Endothelial cell (in vitro differentiated cells): ENCODE results near the gene TUT1. TPM values are rescaled to one million over a fixed set of nuclear protein-coding genes. Genes with fewer than 3 reads are reported as not detected.

Experiments used
- DNase-seq: peaks from one replicate; pipeline ENCODE4 v3.0.0; 2021; ENCODE audit warnings: low spot score
- H3K27ac Mint-ChIP-seq: one replicate; pipeline ENCODE4 v1.8.0; 2021; ENCODE audit warnings: mixed read lengths, inconsistent platforms; ENCODE audit not compliant: unreplicated experiment
- H3K27me3 Mint-ChIP-seq: one replicate; pipeline ENCODE4 v1.8.0; 2021; ENCODE audit warnings: mild to moderate bottlenecking, moderate library complexity, mixed read lengths, inconsistent platforms; ENCODE audit not compliant: unreplicated experiment
- H3K36me3 Mint-ChIP-seq: one replicate; pipeline ENCODE4 v1.8.0; 2021; ENCODE audit warnings: mild to moderate bottlenecking, low read depth, mixed read lengths, inconsistent platforms; ENCODE audit not compliant: unreplicated experiment
- H3K4me1 Mint-ChIP-seq: one replicate; pipeline ENCODE4 v1.8.0; 2021; ENCODE audit warnings: mild to moderate bottlenecking, mixed read lengths, inconsistent platforms; ENCODE audit not compliant: unreplicated experiment
- H3K4me3 Mint-ChIP-seq: one replicate; pipeline ENCODE4 v1.8.0; 2021; ENCODE audit warnings: mild to moderate bottlenecking, mixed read lengths, inconsistent platforms; ENCODE audit not compliant: unreplicated experiment
- H3K9me3 Mint-ChIP-seq: one replicate; pipeline ENCODE4 v1.8.0; 2021; ENCODE audit warnings: mixed read lengths, inconsistent platforms; ENCODE audit not compliant: unreplicated experiment
- CTCF ChIP-seq: fragments of 200-600 bp; sonication (generic); IDR thresholded peaks from one replicate; pipeline ENCODE4 v1.5.0; 2021; ENCODE audit warnings: antibody characterized with exemption; ENCODE audit not compliant: unreplicated experiment
- total RNA-seq: library from RNA; stranded (reverse); fragmentation: NEBNext Ultra II Directional; extraction: Animal tissue kit (Norgen Biotek cat#: 25700); gene quantifications from one replicate; pipeline ENCODE4 v1.2.1, GENCODE V29; 2021; ENCODE audit not compliant: unreplicated experiment

Gene TUT1
- total RNA-seq, 1 donor from 2014 or later, result 21.2 TPM

- no peaks in the 10 kb centered on the region for H3K9me3 Mint-ChIP-seq
- H3K27ac Mint-ChIP-seq, result peak overlapping the region; percentile 42
- peaks cover 18% of the 10 kb centered on the region for H3K27me3 Mint-ChIP-seq
- peaks cover 26% of the 10 kb centered on the region for H3K36me3 Mint-ChIP-seq
- no peak for TF ChIP-seq CTCF
- DNase-seq, result no peak
- H3K4me1 Mint-ChIP-seq, result peaks cover 19% of the 10 kb centered on the region
- H3K4me3 Mint-ChIP-seq, result peak overlapping the region; percentile 77
Measured at GRCh38 chr11:62610403-62610802, 19.1 kb upstream of the TUT1 start.

DNA sequence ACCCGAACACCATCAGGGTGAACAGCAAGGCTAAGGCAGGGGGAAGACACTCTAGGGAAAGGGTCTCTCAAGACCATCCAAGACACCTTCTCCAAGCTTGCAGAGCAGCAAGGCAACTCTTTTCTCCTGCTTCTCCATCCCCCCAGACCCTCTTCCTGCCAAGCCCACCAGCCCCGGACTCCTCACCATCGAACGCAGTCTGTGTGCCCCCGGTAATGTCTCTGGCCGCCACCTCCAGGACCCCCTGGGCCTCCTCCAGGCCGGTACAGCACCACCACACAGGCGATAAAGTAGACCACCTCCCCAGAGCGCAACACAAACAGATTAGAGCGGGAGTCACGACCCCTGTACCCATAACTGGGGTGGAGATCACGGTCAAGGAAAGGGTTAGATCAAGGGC is 17.5 kb upstream of the TUT1 start:
- H3K27ac Mint-ChIP-seq, result no peak overlapping the region
- no peak for DNase-seq
- H3K4me3 Mint-ChIP-seq, result peak overlapping the region; percentile 63
- no peak for TF ChIP-seq CTCF
- H3K27me3 Mint-ChIP-seq, result peaks cover 16% of the 10 kb centered on the region
- peaks cover 28% of the 10 kb centered on the region for H3K4me1 Mint-ChIP-seq
- no peaks in the 10 kb centered on the region for H3K9me3 Mint-ChIP-seq
- peaks cover 31% of the 10 kb centered on the region for H3K36me3 Mint-ChIP-seq

DNA sequence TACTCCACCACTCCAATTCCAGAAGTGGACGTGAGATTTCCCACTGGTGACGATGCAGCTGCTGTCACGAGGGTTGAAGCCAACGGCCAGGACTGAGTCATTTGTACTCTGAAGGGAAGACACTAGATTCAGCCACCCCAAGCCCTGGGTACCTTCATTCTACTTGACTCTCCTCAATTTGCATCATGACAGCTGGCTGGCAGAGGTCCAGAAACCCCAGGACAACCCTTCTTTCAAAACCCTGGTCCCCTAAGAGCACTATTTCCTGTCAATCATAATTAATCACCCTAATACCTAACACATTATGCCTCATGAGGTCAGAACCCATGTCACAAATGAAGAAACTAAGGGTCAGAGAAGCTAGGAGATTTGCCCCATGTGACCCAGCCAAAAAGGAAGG is 16.4 kb upstream of the TUT1 start:
- DNase-seq, result no peak
- H3K4me3 Mint-ChIP-seq, result peak overlapping the region; percentile 71
- H3K27me3 Mint-ChIP-seq, result peaks cover 18% of the 10 kb centered on the region
- peaks cover 36% of the 10 kb centered on the region for H3K4me1 Mint-ChIP-seq
- TF ChIP-seq CTCF, result no peak
- no peaks in the 10 kb centered on the region for H3K9me3 Mint-ChIP-seq
- peaks cover 38% of the 10 kb centered on the region for H3K36me3 Mint-ChIP-seq
- H3K27ac Mint-ChIP-seq, result peak overlapping the region; percentile 36

DNA sequence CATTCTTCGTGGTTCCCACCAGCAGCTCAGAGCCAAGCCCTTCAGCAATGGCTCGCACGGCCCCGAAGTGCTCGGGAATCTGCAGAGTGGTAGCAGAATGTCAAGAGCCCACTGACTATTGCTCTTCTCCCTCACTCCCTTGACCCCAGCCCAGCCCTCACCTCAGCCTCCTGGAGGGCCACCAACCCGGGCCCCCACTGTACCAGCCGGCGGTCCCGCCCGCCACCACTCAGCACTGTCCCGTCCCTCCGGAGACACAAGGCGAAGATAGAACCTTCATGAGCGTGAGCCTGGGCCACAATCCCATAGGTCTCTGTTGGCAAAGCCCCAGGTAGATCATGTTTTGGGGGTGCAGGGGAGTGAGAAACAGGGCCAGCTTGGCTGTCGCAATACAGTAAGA is 14.6 kb upstream of the TUT1 start:
- TF ChIP-seq CTCF, result no peak
- Mint-ChIP-seq H3K27ac (no peak overlapping the region), H3K9me3 (no peaks in the 10 kb centered on the region), H3K4me3 (no peak overlapping the region), H3K27me3 (peaks cover 18% of the 10 kb centered on the region), H3K4me1 (peaks cover 34% of the 10 kb centered on the region), H3K36me3 (peaks cover 38% of the 10 kb centered on the region)
- no peak for DNase-seq

DNA sequence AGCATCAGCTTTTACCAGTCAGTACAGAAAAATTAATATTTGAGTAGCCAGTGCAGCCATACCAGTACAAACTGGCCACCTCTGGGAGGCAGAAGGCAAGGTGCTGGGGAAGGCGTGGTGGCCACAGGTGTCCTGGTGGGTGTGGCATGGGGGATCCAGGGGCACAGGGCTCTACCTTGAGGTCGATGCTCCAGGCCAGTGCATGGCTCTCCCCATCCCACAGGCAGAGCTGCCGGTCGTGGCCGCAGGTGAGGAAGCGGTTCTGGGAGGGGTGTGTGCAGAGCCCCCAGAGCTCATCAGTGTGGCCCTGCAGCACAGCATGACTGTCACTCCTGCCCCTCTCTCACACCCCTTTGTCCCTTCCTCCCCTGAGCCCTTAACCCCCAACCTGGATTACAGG is 14.1 kb upstream of the TUT1 start:
- no peak overlapping the region for H3K27ac Mint-ChIP-seq
- no peaks in the 10 kb centered on the region for H3K9me3 Mint-ChIP-seq
- DNase-seq, result no peak
- H3K4me3 Mint-ChIP-seq, result no peak overlapping the region
- H3K27me3 Mint-ChIP-seq, result peaks cover 17% of the 10 kb centered on the region
- peaks cover 40% of the 10 kb centered on the region for H3K36me3 Mint-ChIP-seq
- peaks cover 34% of the 10 kb centered on the region for H3K4me1 Mint-ChIP-seq
- TF ChIP-seq CTCF, result no peak
